ENCODE measurements around the gene NAE1. TPM values are rescaled to one million over a fixed set of nuclear protein-coding genes. Genes with fewer than 3 reads are reported as not detected.

NAE1 gene
- total RNA-seq, 1 experiment from 2014 or later, result 70.7 TPM

DNA sequence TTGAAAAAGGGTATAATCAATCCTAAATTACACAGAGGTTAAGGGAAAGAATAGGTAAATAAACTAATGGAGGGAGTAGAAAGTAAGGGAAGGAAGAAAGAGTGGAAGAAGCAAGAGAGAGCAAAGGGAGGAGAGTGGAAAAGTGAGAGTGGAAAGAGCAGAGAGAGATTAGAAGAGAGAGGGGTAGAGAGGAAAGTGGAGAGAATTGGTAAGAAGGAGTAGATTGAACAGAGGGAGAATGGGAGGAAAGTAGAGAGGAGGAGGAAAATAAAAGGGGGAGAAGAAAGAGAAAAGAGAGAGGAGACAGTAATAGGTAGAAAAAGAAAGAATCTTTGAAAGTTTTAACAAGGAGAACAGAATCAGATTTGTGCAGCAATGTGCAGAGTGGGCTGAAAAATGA lies 54.3 kb downstream of the NAE1 start:
- ATAC-seq (no peak), DNase-seq (ENCODE audit: low read depth, low spot score) (no peak)
- Histone ChIP-seq H3K4me1 (ENCODE audit: control insufficient read depth, insufficient read depth, low read length) (no peaks in the 10 kb centered on the region), H3K4me3 (ENCODE audit: low read depth in 2 of 2, low read length in 2 of 2) (no peak overlapping the region), H3K27me3 (ENCODE audit: control insufficient read depth, insufficient read depth, low read length) (no peaks in the 10 kb centered on the region), H3K27ac (ENCODE audit: low read length) (no peak overlapping the region), H3K9me3 (ENCODE audit: control insufficient read depth, insufficient read depth, low read depth, low read length) (no peaks in the 10 kb centered on the region), H3K36me3 (ENCODE audit: control insufficient read depth, insufficient read depth, low read length) (no peaks in the 10 kb centered on the region)
- intact Hi-C loops (cut with micrococcal nuclease; ENCODE audit: unreplicated experiment) (no loop called here), in situ Hi-C loops (cut with HindIII; ENCODE audit: low pct_unique_long_range_greater_than_20kb, low sequenced_read_pairs) (no loop called here)
- BruUV-seq (replicated peaks), result no TSS peak
- ChIA-PET POLR2A (no interaction called here), CTCF (no interaction called here)
- TF ChIP-seq, protein P1, sequence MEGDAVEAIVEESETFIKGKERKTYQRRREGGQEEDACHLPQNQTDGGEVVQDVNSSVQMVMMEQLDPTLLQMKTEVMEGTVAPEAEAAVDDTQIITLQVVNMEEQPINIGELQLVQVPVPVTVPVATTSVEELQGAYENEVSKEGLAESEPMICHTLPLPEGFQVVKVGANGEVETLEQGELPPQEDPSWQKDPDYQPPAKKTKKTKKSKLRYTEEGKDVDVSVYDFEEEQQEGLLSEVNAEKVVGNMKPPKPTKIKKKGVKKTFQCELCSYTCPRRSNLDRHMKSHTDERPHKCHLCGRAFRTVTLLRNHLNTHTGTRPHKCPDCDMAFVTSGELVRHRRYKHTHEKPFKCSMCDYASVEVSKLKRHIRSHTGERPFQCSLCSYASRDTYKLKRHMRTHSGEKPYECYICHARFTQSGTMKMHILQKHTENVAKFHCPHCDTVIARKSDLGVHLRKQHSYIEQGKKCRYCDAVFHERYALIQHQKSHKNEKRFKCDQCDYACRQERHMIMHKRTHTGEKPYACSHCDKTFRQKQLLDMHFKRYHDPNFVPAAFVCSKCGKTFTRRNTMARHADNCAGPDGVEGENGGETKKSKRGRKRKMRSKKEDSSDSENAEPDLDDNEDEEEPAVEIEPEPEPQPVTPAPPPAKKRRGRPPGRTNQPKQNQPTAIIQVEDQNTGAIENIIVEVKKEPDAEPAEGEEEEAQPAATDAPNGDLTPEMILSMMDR (IDR thresholded peaks at IDR 0.05), result no peak
- TF ChIP-seq POLR2AphosphoS5 (IDR thresholded peaks at IDR 0.05; ENCODE audit: low read depth, low read length) (no peak), TCF7L2 (IDR thresholded peaks at IDR 0.05; ENCODE audit: low read depth, low read length) (no peak), SIN3A (IDR thresholded peaks at IDR 0.05; ENCODE audit: borderline replicate concordance, insufficient read depth, low read depth, low read length) (no peak)
- TF ChIP-seq, protein P2, sequence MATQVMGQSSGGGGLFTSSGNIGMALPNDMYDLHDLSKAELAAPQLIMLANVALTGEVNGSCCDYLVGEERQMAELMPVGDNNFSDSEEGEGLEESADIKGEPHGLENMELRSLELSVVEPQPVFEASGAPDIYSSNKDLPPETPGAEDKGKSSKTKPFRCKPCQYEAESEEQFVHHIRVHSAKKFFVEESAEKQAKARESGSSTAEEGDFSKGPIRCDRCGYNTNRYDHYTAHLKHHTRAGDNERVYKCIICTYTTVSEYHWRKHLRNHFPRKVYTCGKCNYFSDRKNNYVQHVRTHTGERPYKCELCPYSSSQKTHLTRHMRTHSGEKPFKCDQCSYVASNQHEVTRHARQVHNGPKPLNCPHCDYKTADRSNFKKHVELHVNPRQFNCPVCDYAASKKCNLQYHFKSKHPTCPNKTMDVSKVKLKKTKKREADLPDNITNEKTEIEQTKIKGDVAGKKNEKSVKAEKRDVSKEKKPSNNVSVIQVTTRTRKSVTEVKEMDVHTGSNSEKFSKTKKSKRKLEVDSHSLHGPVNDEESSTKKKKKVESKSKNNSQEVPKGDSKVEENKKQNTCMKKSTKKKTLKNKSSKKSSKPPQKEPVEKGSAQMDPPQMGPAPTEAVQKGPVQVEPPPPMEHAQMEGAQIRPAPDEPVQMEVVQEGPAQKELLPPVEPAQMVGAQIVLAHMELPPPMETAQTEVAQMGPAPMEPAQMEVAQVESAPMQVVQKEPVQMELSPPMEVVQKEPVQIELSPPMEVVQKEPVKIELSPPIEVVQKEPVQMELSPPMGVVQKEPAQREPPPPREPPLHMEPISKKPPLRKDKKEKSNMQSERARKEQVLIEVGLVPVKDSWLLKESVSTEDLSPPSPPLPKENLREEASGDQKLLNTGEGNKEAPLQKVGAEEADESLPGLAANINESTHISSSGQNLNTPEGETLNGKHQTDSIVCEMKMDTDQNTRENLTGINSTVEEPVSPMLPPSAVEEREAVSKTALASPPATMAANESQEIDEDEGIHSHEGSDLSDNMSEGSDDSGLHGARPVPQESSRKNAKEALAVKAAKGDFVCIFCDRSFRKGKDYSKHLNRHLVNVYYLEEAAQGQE (IDR thresholded peaks at IDR 0.05; ENCODE audit: insufficient read depth in 1 of 2, low read depth in 2 of 2, low read length in 1 of 2), result no peak

DNA sequence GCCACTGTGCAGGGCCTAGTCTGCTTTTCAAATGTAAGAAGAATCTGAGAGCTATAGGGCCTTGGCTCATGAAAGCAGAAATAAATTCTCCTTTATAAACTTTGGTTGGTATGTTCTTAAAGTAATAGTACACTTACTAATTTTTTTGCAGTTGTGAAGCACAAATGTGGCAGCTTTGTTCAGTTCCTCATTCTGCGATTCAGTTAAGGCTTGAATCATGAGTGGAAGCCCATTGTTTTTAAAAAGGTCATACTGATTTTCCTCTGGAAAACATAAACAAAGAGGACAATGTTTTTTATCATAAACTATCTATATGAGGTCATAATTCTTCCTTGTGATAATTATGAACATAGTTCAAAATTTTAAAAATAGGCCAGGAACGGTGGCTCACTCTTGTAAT lies 55.8 kb downstream of the NAE1 start:
- CTCF ChIA-PET, result no interaction called here
- no peaks in the 10 kb centered on the region for H3K9me3 ChIP-seq (ENCODE audit: control insufficient read depth, insufficient read depth, low read depth, low read length)
- no TSS peak for BruUV-seq (replicated peaks)

DNA sequence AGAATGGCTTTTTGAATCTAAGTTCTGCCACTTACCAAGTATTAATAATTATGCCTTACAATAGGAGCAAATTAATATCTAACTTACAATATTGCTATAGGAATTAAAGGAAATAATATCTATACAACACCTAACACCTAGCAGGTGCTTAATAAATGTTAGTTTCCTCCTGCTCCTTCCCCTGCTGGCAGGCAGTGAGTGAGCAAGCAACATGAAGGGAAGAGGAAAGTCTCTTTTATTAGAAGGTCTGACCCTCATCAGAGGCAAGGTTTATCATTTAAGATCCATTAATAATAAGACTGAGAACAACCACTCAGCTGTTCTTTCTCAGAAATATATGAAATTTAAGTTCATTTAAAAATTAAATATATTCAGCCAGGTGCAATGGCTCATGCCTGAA lies 72.7 kb downstream of the NAE1 start:
- ChIA-PET CTCF (no interaction called here), POLR2A (no interaction called here)
- Histone ChIP-seq H3K36me3 (ENCODE audit: control insufficient read depth, insufficient read depth, low read length) (no peaks in the 10 kb centered on the region), H3K27me3 (ENCODE audit: control insufficient read depth, insufficient read depth, low read length) (no peaks in the 10 kb centered on the region), H3K4me1 (ENCODE audit: control insufficient read depth, insufficient read depth, low read length) (no peaks in the 10 kb centered on the region), H3K9me3 (ENCODE audit: control insufficient read depth, insufficient read depth, low read depth, low read length) (no peaks in the 10 kb centered on the region), H3K4me3 (ENCODE audit: low read depth in 2 of 2, low read length in 2 of 2) (no peak overlapping the region), H3K27ac (ENCODE audit: low read length) (no peak overlapping the region)
- BruUV-seq (replicated peaks), result no TSS peak
- no peak for ATAC-seq
- TF ChIP-seq POLR2AphosphoS5 (IDR thresholded peaks at IDR 0.05; ENCODE audit: low read depth, low read length) (no peak), TCF7L2 (IDR thresholded peaks at IDR 0.05; ENCODE audit: low read depth, low read length) (no peak), SIN3A (IDR thresholded peaks at IDR 0.05; ENCODE audit: borderline replicate concordance, insufficient read depth, low read depth, low read length) (no peak)
- TF ChIP-seq, protein P2 (IDR thresholded peaks at IDR 0.05; ENCODE audit: insufficient read depth in 1 of 2, low read depth in 2 of 2, low read length in 1 of 2), result no peak
- TF ChIP-seq, protein P1 (IDR thresholded peaks at IDR 0.05), result no peak
- in situ Hi-C loops (cut with HindIII; ENCODE audit: low pct_unique_long_range_greater_than_20kb, low sequenced_read_pairs) (no loop called here), intact Hi-C loops (cut with micrococcal nuclease; ENCODE audit: unreplicated experiment) (no loop called here)
- no peak for DNase-seq (ENCODE audit: low read depth, low spot score)

More for the DNA sequence above, 55.8 kb downstream of the NAE1 start:
- Histone ChIP-seq H3K27me3 (ENCODE audit: control insufficient read depth, insufficient read depth, low read length) (no peaks in the 10 kb centered on the region), H3K4me3 (ENCODE audit: low read depth in 2 of 2, low read length in 2 of 2) (no peak overlapping the region), H3K36me3 (ENCODE audit: control insufficient read depth, insufficient read depth, low read length) (no peaks in the 10 kb centered on the region), H3K27ac (ENCODE audit: low read length) (no peak overlapping the region), H3K4me1 (ENCODE audit: control insufficient read depth, insufficient read depth, low read length) (no peaks in the 10 kb centered on the region)
- intact Hi-C loops (cut with micrococcal nuclease; ENCODE audit: unreplicated experiment) (no loop called here), in situ Hi-C loops (cut with HindIII; ENCODE audit: low pct_unique_long_range_greater_than_20kb, low sequenced_read_pairs) (no loop called here)
- ATAC-seq (no peak), DNase-seq (ENCODE audit: low read depth, low spot score) (no peak)
- no peak for TF ChIP-seq TCF7L2 (IDR thresholded peaks at IDR 0.05; ENCODE audit: low read depth, low read length)
- POLR2A ChIA-PET, result no interaction called here
